T-cell (primary cell): Measurements from ENCODE around the gene FLRT1. TPM values are rescaled to one million over a fixed set of nuclear protein-coding genes. Genes with fewer than 3 reads are reported as not detected.

Source experiments
- ATAC-seq, 4 experiments: fragments of 200-7000 bp in 3 of 4; fragments of 150-1000 bp in 1 of 4; cut with Tn5 transposase; replicated peaks in 1 of 4; 1 replicate in 3 of 4; 2 replicates in 1 of 4; pipeline ENCODE4 v1.10.0; 2021; ENCODE audit warnings: moderate library complexity in 3 of 4, mild to moderate bottlenecking in 2 of 4, moderate number of reproducible peaks in 1 of 4
- CTCF ChIA-PET, 2 donors: fragments of 300-600 bp; sonication (Branson Sonifier 250); formaldehyde crosslinking; loops; one replicate each; lab custom pipeline; 2022; ENCODE audit warnings: antibody characterized with exemption in 2 of 2; lab: Charles Lee
- POLR2A ChIA-PET, 2 donors: fragments of 300-600 bp; sonication (Branson Sonifier 250); formaldehyde crosslinking; loops; one replicate each; lab custom pipeline; 2022; ENCODE audit warnings: antibody characterized with exemption in 2 of 2; lab: Charles Lee
- DNase-seq, 35 experiments: peaks; one replicate each; pipeline versions ENCODE4 v3.0.0 to v3.0.0-alpha.2; 2013 to 2023
- H3K27ac ChIP-seq: one replicate; pipeline ENCODE4 v1.5.1; 2013; ENCODE audit warnings: low read length
- H3K27me3 ChIP-seq, 2 experiments: replicated peaks in 1 of 2; 1 replicate in 1 of 2; 2 replicates in 1 of 2; pipeline versions ENCODE4 v1.6.1 to v1.7.0; 2013; ENCODE audit warnings: low read length in 1 of 2, mixed read lengths in 1 of 2; ENCODE audit not compliant: control insufficient read depth in 2 of 2, insufficient read depth in 2 of 2; ENCODE audit errors: extremely low read depth in 1 of 2
- H3K36me3 ChIP-seq, 2 donors: 1 replicate in 1 of 2; 2 replicates in 1 of 2; pipeline versions ENCODE4 v1.6.1 to v1.7.0; 2013; ENCODE audit warnings: low read length in 1 of 2; ENCODE audit not compliant: control insufficient read depth in 2 of 2, insufficient read depth in 1 of 2; ENCODE audit errors: extremely low read depth in 1 of 2
- H3K4me1 ChIP-seq, 2 experiments: 1 replicate in 1 of 2; 2 replicates in 1 of 2; pipeline versions ENCODE4 v1.6.1 to v1.7.0; 2013; ENCODE audit warnings: low read length in 2 of 2, mixed read lengths in 1 of 2; ENCODE audit not compliant: insufficient read depth in 2 of 2, control insufficient read depth in 1 of 2; ENCODE audit errors: extremely low read depth in 1 of 2
- H3K4me3 ChIP-seq, 2 donors: 1 replicate in 1 of 2; 2 replicates in 1 of 2; pipeline versions ENCODE4 v1.5.1 to v1.7.0; 2013; ENCODE audit warnings: mild to moderate bottlenecking in 2 of 2, low read length in 1 of 2, moderate library complexity in 1 of 2; ENCODE audit not compliant: control insufficient read depth in 1 of 2; ENCODE audit errors: extremely low read depth in 1 of 2
- H3K9me3 ChIP-seq: 2 replicates; pipeline ENCODE4 v1.7.0; 2013
- H3K27ac Mint-ChIP-seq, 2 donors: one replicate each; pipeline ENCODE4 v1.8.0; 2020 to 2021; ENCODE audit warnings: mild to moderate bottlenecking in 2 of 2, mixed read lengths in 2 of 2
- H3K27me3 Mint-ChIP-seq, 2 donors: one replicate each; pipeline ENCODE4 v1.8.0; 2021 to 2022; ENCODE audit warnings: mixed read lengths in 2 of 2
- H3K36me3 Mint-ChIP-seq: one replicate; pipeline ENCODE4 v1.8.0; 2021; ENCODE audit warnings: mixed read lengths
- H3K4me1 Mint-ChIP-seq, 3 donors: one replicate each; pipeline ENCODE4 v1.8.0; 2020 to 2022; ENCODE audit warnings: mixed read lengths in 3 of 3, mild to moderate bottlenecking in 1 of 3
- H3K4me3 Mint-ChIP-seq, 3 donors: one replicate each; pipeline ENCODE4 v1.8.0; 2020 to 2022; ENCODE audit warnings: mild to moderate bottlenecking in 3 of 3, mixed read lengths in 3 of 3, moderate library complexity in 3 of 3
- H3K9me3 Mint-ChIP-seq, 3 donors: one replicate each; pipeline ENCODE4 v1.8.0; 2020 to 2022; ENCODE audit warnings: mixed read lengths in 3 of 3
- WGBS: methylation state at CpG from one replicate; pipeline ENCODE4 v1.1.5; 2013; ENCODE audit warnings: missing lambda C conversion rate; ENCODE audit not compliant: insufficient coverage; 5-methylcytosine and 5-hydroxymethylcytosine counted together
- total RNA-seq, 35 experiments: library from RNA in 6 of 35; stranded (reverse) in 6 of 35; fragments of 120-200 nt in 1 of 35; gene quantifications; one replicate each; pipeline versions ENCODE4 v1.2.1 to v1.2.4 and lab custom pipeline; 2013 to 2026

Gene FLRT1, protein sequence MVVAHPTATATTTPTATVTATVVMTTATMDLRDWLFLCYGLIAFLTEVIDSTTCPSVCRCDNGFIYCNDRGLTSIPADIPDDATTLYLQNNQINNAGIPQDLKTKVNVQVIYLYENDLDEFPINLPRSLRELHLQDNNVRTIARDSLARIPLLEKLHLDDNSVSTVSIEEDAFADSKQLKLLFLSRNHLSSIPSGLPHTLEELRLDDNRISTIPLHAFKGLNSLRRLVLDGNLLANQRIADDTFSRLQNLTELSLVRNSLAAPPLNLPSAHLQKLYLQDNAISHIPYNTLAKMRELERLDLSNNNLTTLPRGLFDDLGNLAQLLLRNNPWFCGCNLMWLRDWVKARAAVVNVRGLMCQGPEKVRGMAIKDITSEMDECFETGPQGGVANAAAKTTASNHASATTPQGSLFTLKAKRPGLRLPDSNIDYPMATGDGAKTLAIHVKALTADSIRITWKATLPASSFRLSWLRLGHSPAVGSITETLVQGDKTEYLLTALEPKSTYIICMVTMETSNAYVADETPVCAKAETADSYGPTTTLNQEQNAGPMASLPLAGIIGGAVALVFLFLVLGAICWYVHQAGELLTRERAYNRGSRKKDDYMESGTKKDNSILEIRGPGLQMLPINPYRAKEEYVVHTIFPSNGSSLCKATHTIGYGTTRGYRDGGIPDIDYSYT
- total RNA-seq (not detected), total RNA-seq (lab: John Stamatoyannopoulos, UW) (0 to 0.10 (median 0) reads per million in 29 experiments)
- total RNA-seq (2013): not detected

DNA sequence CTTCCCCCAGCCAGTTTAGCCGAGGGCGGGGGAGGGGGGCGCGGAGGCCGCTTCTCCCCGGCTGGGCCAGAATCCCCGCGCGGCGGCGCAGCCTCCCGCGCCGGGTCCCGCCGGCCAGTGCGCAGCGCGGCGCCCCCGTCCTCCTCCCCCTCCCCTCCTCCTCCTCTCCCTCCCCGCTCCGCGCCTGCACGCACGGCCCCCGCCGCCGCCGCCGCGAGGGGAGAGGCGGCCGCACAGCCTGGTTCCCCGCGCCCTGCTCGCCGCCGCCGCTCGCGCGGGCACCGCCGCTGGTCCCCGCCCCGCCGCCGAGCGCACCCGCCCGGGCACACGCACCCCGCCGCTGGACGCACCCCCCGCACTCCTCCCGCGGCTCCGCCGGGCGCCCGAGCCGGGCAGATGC, at the start of gene FLRT1:
Gene FLRT1, plus strand, starts transcription at position 356 of the 400 bp plus-strand sequence. CDS start 80,337 bp downstream, outside the sequence.
- Histone ChIP-seq H3K36me3 (no peaks in the 10 kb centered on the region), H3K27me3 (peaks cover 0 to 74% of the 10 kb centered on the region in 2 experiments), H3K9me3 (no peaks in the 10 kb centered on the region), H3K4me1 (peaks cover 0 to 13% of the 10 kb centered on the region in 2 experiments), H3K4me3 (no peak within 1 kb of the TSS), H3K27ac (no peak within 1 kb of the TSS)
- ATAC-seq: no peak
- Mint-ChIP-seq H3K4me3 (peak within 1 kb of the TSS; percentile 25 to 77 (median 65)), H3K9me3 (no peaks in the 10 kb centered on the region), H3K36me3 (no peaks in the 10 kb centered on the region), H3K4me1 (peaks cover 5 to 14% (median 5%) of the 10 kb centered on the region in 3 donors), H3K27me3 (peaks cover 26 to 47% of the 10 kb centered on the region in 2 donors), H3K27ac (no peak within 1 kb of the TSS)
- ChIA-PET CTCF (no interaction called here), POLR2A (no interaction called here)
- DNase-seq: no peak
- 1% methylated on average over 36 of the region's 64 CpGs for WGBS

DNA sequence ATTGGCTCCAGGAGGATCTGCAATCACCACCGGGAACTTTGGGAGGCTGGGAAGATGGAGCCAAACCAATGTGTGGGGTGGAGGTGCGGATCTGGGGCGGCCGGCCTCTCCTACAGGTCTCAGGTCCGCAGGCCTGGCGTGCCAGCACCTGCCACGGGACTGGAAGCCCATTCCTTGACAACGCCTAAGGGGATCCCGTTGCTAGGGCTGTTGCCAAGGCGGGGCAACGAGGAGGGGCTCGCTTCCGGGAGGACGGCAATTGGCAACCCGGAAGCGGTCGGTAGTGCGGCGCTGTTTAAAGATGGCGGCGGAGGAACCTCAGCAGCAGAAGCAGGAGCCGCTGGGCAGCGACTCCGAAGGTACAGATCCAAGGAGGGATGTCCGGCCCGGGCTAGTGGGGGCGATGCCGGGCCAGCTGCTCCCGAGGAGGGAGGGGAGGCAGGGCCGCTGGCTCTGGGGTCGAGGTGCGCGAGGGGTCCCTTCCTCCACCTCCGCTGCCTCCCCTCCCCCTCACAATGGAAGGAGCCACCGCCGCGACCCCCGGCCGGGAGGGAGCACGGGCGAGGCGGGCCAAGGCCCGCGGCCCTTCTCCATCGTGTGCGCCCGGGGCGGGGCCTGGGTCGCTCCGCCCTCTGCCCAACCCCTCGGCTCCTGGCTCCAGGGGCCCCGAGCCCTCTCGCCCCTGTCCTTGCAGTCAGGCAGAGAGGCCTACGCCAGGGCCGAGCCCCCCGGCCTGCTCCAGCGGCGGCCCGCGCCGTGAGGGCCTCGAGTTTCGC, 49.4 kb upstream of the FLRT1 start, which contains the start of gene OTUB1:
Gene OTUB1, plus strand, starts transcription at position 283 of the 776 bp plus-strand sequence. Its CDS starts 19 bp downstream, at position 302.
- peak within 1 kb of the TSS; percentile 94 to 99 for H3K4me3 ChIP-seq
- H3K4me1 Mint-ChIP-seq: peaks cover 26 to 35% (median 35%) of the 10 kb centered on the region in 3 donors
- WGBS: 0% methylated on average over 54 of the region's 63 CpGs
- no peaks in the 10 kb centered on the region for H3K9me3 Mint-ChIP-seq
- ATAC-seq (peak; percentile 91 to 94 (median 92)), DNase-seq (peak; percentile 69 to 91 (median 80))
- peaks cover 13 to 34% of the 10 kb centered on the region in 2 experiments for H3K4me1 ChIP-seq
- POLR2A ChIA-PET: interaction anchor here in 1 of 2 donors (0.5 to 0.9 kb wide), 2 partner anchors 202 to 214 kb away, joined by 3 read pairs; no protein-coding TSS in a partner anchor
- peaks cover 13% of the 10 kb centered on the region for H3K36me3 Mint-ChIP-seq
- H3K27me3 Mint-ChIP-seq: no peaks in the 10 kb centered on the region
- H3K36me3 ChIP-seq: peaks cover 12 to 27% of the 10 kb centered on the region in 2 donors
- no peaks in the 10 kb centered on the region for H3K27me3 ChIP-seq
- peak within 1 kb of the TSS; percentile 95 to 98 for H3K27ac Mint-ChIP-seq
- no peaks in the 10 kb centered on the region for H3K9me3 ChIP-seq
- H3K27ac ChIP-seq: peak within 1 kb of the TSS; percentile 86
- CTCF ChIA-PET: no interaction called here
- peak within 1 kb of the TSS; percentile 96 to 99 (median 96) for H3K4me3 Mint-ChIP-seq

DNA sequence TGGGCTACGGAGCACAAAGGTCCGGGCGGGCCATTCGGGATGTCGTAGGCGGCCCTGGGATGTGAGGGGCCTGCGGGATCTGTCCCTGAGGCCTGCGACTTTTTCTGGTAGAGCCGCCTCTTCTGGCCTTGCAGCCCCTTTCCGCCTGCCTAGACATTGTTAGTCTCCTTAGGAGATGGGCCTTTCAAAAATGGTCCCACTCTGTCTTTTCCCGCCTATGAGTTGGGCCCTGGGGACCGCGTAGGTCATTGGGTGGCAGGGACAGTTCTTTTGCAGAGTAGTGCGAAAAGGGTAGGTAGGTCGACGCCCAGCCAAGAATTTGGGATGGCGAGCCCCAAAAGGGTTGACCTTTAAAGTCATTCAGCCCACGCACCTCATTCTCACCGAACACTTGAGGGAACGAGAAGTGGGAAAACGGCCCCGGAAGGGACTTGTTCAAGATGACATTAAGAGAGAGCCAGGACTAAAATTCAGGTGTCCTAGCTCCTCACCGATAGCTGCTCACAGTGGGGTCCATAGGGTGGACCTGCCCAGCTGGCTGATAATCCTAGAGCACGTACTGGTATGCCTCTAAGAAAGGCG, 48.7 kb upstream of the FLRT1 start:
- Histone ChIP-seq H3K36me3 (peaks cover 14 to 31% of the 10 kb centered on the region in 2 donors), H3K4me3 (peak overlapping the region; percentile 94 to 99), H3K27me3 (no peaks in the 10 kb centered on the region), H3K27ac (no peak overlapping the region), H3K4me1 (peaks cover 13 to 36% of the 10 kb centered on the region in 2 experiments), H3K9me3 (no peaks in the 10 kb centered on the region)
- 54% methylated on average over 23 of the region's 25 CpGs for WGBS
- H3K9me3 Mint-ChIP-seq: no peaks in the 10 kb centered on the region
- peak overlapping the region; percentile 27 to 64 for H3K27ac Mint-ChIP-seq
- H3K27me3 Mint-ChIP-seq: no peaks in the 10 kb centered on the region
- peaks cover 29 to 42% (median 38%) of the 10 kb centered on the region in 3 donors for H3K4me1 Mint-ChIP-seq
- ChIA-PET POLR2A (interaction anchor here in 1 of 2 donors (0.5 to 0.6 kb wide), 2 partner anchors 308 to 318 kb away, joined by 5 to 7 read pairs; no protein-coding TSS in a partner anchor), CTCF (no interaction called here)
- H3K36me3 Mint-ChIP-seq: peaks cover 18% of the 10 kb centered on the region
- peak overlapping the region; percentile 61 to 76 (median 74) for H3K4me3 Mint-ChIP-seq
- DNase-seq: no peak
- no peak for ATAC-seq

DNA sequence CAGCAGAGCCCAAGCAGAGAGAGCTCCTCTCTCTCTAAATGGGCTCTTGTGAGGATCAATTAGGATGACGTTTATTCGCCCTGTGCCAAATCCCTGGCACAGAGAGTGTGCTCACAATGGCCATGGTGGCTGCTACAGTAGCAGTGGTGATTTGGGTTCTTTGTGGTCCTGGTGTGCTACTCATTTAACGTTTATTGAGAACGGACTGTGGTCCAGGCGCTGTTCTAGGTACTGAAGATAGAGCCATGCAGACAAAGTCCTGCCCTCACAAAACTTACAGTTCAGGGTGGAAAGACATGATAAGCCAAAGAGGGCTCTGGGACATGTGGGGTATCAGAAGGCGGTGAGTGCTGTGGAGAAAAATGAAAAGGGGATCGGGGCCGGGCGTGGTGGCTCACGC, 44.2 kb upstream of the FLRT1 start:
- H3K36me3 ChIP-seq: peaks cover 22 to 58% of the 10 kb centered on the region in 2 donors
- peaks cover 21 to 35% (median 30%) of the 10 kb centered on the region in 3 donors for H3K4me1 Mint-ChIP-seq
- WGBS: 97% methylated on average over 6 of the region's 10 CpGs
- no peak overlapping the region for H3K4me3 Mint-ChIP-seq
- no peaks in the 10 kb centered on the region for H3K9me3 ChIP-seq
- H3K4me3 ChIP-seq: no peak overlapping the region
- CTCF ChIA-PET: no interaction called here
- H3K27me3 Mint-ChIP-seq: no peaks in the 10 kb centered on the region
- peaks cover 31% of the 10 kb centered on the region for H3K36me3 Mint-ChIP-seq
- no peaks in the 10 kb centered on the region for H3K27me3 ChIP-seq
- H3K9me3 Mint-ChIP-seq: no peaks in the 10 kb centered on the region
- DNase-seq: no peak
- peaks cover 9 to 30% of the 10 kb centered on the region in 2 experiments for H3K4me1 ChIP-seq
- peak overlapping the region in 1 of 2 donors; percentile 28 for H3K27ac Mint-ChIP-seq
- no peak overlapping the region for H3K27ac ChIP-seq
- POLR2A ChIA-PET: interaction anchor here in 1 of 2 donors (0.6 kb wide), 1 partner anchor 222 kb away, joined by 3 read pairs; no protein-coding TSS in a partner anchor
- ATAC-seq: no peak

DNA sequence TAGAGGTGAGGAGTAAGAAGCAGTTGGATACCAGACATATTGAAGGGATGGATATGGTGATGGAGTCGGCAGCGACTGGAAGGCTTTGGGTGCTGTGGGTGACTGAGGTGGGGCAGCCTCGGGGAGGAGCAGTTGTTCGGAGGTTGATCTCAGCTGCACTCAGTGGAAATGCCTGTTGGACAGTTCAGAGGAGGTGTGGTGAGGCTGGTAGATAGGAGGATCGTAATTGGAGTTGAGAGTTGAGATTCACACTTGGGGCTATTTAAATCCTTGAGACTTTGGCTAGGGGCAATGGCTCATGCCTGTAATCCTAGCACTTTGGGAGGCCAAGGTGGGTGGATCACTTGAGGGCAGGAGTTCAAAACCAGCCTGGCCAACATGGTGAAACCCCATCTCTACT, 42.6 kb upstream of the FLRT1 start:
- no peaks in the 10 kb centered on the region for H3K27me3 Mint-ChIP-seq
- Histone ChIP-seq H3K9me3 (no peaks in the 10 kb centered on the region), H3K4me1 (peaks cover 0 to 15% of the 10 kb centered on the region in 2 experiments), H3K36me3 (peaks cover 26 to 73% of the 10 kb centered on the region in 2 donors), H3K27me3 (no peaks in the 10 kb centered on the region), H3K4me3 (no peak overlapping the region), H3K27ac (no peak overlapping the region)
- ChIA-PET POLR2A (no interaction called here), CTCF (no interaction called here)
- DNase-seq (no peak), ATAC-seq (no peak)
- WGBS: 91% methylated on average over 5 of the region's 5 CpGs
- peaks cover 15 to 32% (median 22%) of the 10 kb centered on the region in 3 donors for H3K4me1 Mint-ChIP-seq
- H3K36me3 Mint-ChIP-seq: peaks cover 38% of the 10 kb centered on the region
- H3K9me3 Mint-ChIP-seq: no peaks in the 10 kb centered on the region
- no peak overlapping the region for H3K27ac Mint-ChIP-seq
- H3K4me3 Mint-ChIP-seq: no peak overlapping the region
